PC-3 (cell line): ENCODE data around the gene PRPF4. TPM values are rescaled to one million over a fixed set of nuclear protein-coding genes. Genes with fewer than 3 reads are reported as not detected.

Experiments
- ATAC-seq: fragments of 200-7000 bp; cut with Tn5 transposase; 2 replicates; pipeline ENCODE4 v1.9.1; 2020; ENCODE audit warnings: mild to moderate bottlenecking, moderate library complexity
- BruUV-seq: library from RNA; stranded (reverse); fragments of 400-500 nt; replicated peaks from 2 replicates; lab custom pipeline; 2021; lab: Mats Ljungman, UMichigan
- CTCF ChIA-PET: fragments of 300-600 bp; sonication (Branson Sonifier 250); formaldehyde crosslinking; loops from one replicate; lab custom pipeline; 2022; ENCODE audit warnings: antibody characterized with exemption; lab: Charles Lee
- POLR2A ChIA-PET: fragments of 300-600 bp; sonication (Branson Sonifier 250); formaldehyde crosslinking; loops from one replicate; lab custom pipeline; 2022; ENCODE audit warnings: antibody characterized with exemption; ENCODE audit not compliant: unreplicated experiment; lab: Charles Lee
- DNase-seq: peaks from one replicate; pipeline ENCODE4 v3.0.0-alpha.2; 2015
- H2AFZ ChIP-seq: fragments of 300-600 bp; sonication (generic); 2 replicates; pipeline ENCODE4 v1.6.0; 2016; ENCODE audit warnings: antibody characterized with exemption, low read length
- H3F3A ChIP-seq: fragments of 300-600 bp; sonication (generic); one replicate; pipeline ENCODE4 v1.6.0; 2017; ENCODE audit warnings: antibody characterized with exemption, low read length, control low read depth, mild to moderate bottlenecking; ENCODE audit not compliant: unreplicated experiment
- H3K27ac ChIP-seq: fragments of 300-600 bp; sonication (generic); 2 replicates; pipeline ENCODE4 v1.5.1; 2016; ENCODE audit warnings: mild to moderate bottlenecking, low read length
- H3K27me3 ChIP-seq: fragments of 300-600 bp; sonication (generic); 2 replicates; pipeline ENCODE4 v1.6.1; 2016; ENCODE audit warnings: low read length, mixed read lengths
- H3K36me3 ChIP-seq: fragments of 300-600 bp; sonication (generic); 2 replicates; pipeline ENCODE4 v1.6.1; 2016; ENCODE audit warnings: low read depth, mixed run types, low read length, mixed read lengths
- H3K4me1 ChIP-seq: fragments of 300-600 bp; sonication (generic); 2 replicates; pipeline ENCODE4 v1.5.1; 2016; ENCODE audit warnings: low read length; ENCODE audit not compliant: insufficient read depth
- H3K4me2 ChIP-seq: fragments of 300-600 bp; sonication (generic); 2 replicates; pipeline ENCODE4 v1.6.0; 2016; ENCODE audit warnings: low read length
- H3K4me3 ChIP-seq: fragments of 300-600 bp; sonication (generic); 2 replicates; pipeline ENCODE4 v1.5.1; 2016; ENCODE audit warnings: mild to moderate bottlenecking, low read length, mixed read lengths
- H3K79me2 ChIP-seq: fragments of 300-600 bp; sonication (generic); 2 replicates; pipeline ENCODE4 v1.6.1; 2017; ENCODE audit warnings: low read length, mixed read lengths
- H3K9ac ChIP-seq: fragments of 300-600 bp; sonication (generic); 2 replicates; pipeline ENCODE4 v1.6.0; 2016; ENCODE audit warnings: mild to moderate bottlenecking, low read length
- H3K9me2 ChIP-seq: fragments of 300-600 bp; sonication (generic); replicated peaks from 2 replicates; pipeline ENCODE4 v1.6.1; 2016; ENCODE audit warnings: mixed run types, low read length, mixed read lengths
- H3K9me3 ChIP-seq: fragments of 300-600 bp; sonication (generic); 2 replicates; pipeline ENCODE4 v1.6.1; 2016; ENCODE audit warnings: low read length, mixed read lengths
- H4K20me1 ChIP-seq: fragments of 300-600 bp; sonication (generic); 2 replicates; pipeline ENCODE4 v1.6.1; 2016; ENCODE audit warnings: low read length, mixed read lengths
- EZH2 ChIP-seq: fragments of 300-600 bp; sonication (generic); IDR thresholded peaks from one replicate; pipeline ENCODE4 v1.6.1; 2017; ENCODE audit warnings: antibody characterized with exemption, mild to moderate bottlenecking, low read length; ENCODE audit not compliant: unreplicated experiment
- EZH2phosphoT487 ChIP-seq: fragments of 300-600 bp; sonication (generic); IDR thresholded peaks from 2 replicates; pipeline ENCODE4 v1.6.1; 2018; ENCODE audit warnings: mild to moderate bottlenecking, antibody characterized with exemption, low read length, borderline replicate concordance
- intact Hi-C: fragments of 100-400 bp; cut with micrococcal nuclease; formaldehyde crosslinking; loops from 2 replicates; pipeline ENCODE4 v1.9.0; 2023
- total RNA-seq: library from RNA; depleted of rRNA; stranded (reverse); fragments of >200 nt; gene quantifications from 2 replicates; pipeline ENCODE4 v1.2.3, GENCODE V29; 2014
- TF ChIP-seq, protein P1 (sequence below): fragments of 300-600 bp; sonication (generic); conservative IDR thresholded peaks from 2 replicates; pipeline ENCODE4 v1.5.1; 2017; ENCODE audit warnings: antibody characterized with exemption, low read depth, mild to moderate bottlenecking, low read length

The PRPF4 gene
- total RNA-seq, 1 experiment from 2014 or later = 32.1 TPM

GRCh38 chr9:113299800-113300292 is 24.4 kb downstream of the PRPF4 start:
- Histone ChIP-seq H3K4me3 (no peak overlapping the region), H3K9ac (no peak overlapping the region), H3K9me2 (no peaks in the 10 kb centered on the region), H3F3A (no peaks in the 10 kb centered on the region), H3K27ac (no peak overlapping the region), H3K9me3 (no peaks in the 10 kb centered on the region), H3K27me3 (no peaks in the 10 kb centered on the region), H3K79me2 (no peaks in the 10 kb centered on the region), H3K4me2 (no peak overlapping the region), H2AFZ (no peak overlapping the region), H4K20me1 (no peaks in the 10 kb centered on the region), H3K36me3 (no peaks in the 10 kb centered on the region), H3K4me1 (no peaks in the 10 kb centered on the region)
- ATAC-seq (no peak), DNase-seq (no peak)
- POLR2A ChIA-PET = no interaction called here
- CTCF ChIA-PET = no interaction called here
- TF ChIP-seq EZH2phosphoT487 (no peak), EZH2 (no peak)
- TF ChIP-seq, protein P1, sequence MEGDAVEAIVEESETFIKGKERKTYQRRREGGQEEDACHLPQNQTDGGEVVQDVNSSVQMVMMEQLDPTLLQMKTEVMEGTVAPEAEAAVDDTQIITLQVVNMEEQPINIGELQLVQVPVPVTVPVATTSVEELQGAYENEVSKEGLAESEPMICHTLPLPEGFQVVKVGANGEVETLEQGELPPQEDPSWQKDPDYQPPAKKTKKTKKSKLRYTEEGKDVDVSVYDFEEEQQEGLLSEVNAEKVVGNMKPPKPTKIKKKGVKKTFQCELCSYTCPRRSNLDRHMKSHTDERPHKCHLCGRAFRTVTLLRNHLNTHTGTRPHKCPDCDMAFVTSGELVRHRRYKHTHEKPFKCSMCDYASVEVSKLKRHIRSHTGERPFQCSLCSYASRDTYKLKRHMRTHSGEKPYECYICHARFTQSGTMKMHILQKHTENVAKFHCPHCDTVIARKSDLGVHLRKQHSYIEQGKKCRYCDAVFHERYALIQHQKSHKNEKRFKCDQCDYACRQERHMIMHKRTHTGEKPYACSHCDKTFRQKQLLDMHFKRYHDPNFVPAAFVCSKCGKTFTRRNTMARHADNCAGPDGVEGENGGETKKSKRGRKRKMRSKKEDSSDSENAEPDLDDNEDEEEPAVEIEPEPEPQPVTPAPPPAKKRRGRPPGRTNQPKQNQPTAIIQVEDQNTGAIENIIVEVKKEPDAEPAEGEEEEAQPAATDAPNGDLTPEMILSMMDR = no peak
- intact Hi-C loops = loop anchor here (10.0 kb wide), 1 partner anchor 355 kb away; no protein-coding TSS in a partner anchor
- no TSS peak for BruUV-seq

DNA sequence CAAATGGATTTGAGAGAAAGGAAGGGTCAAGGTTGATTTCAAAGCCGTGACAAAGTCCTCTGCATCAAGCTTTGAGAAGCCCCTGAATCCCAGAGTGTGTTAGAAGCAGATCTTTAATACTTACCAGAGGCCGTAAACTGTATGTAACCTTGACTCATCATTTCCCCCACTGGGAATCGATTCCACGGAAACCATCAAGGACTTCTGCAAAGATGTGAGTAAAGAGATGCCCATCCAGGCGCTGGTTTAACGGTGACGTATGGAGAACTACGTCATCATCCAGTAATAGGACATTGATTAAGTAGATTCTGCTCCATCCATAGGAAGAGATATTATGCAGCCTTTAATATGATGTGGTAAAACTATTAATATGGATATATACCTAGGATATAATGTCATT is 26.1 kb downstream of the PRPF4 start:
- POLR2A ChIA-PET = no interaction called here
- BruUV-seq = no TSS peak
- CTCF ChIA-PET = no interaction called here

More for the DNA sequence above, 26.1 kb downstream of the PRPF4 start:
- no peak overlapping the region for H3K4me2 ChIP-seq
- no peak overlapping the region for H3K9ac ChIP-seq
- H2AFZ ChIP-seq = no peak overlapping the region
- ATAC-seq = no peak
- H3F3A ChIP-seq = no peaks in the 10 kb centered on the region
- intact Hi-C loops = loop anchor here (10.0 kb wide), 1 partner anchor 353 kb away; no protein-coding TSS in a partner anchor
- no peaks in the 10 kb centered on the region for H3K4me1 ChIP-seq
- H3K27ac ChIP-seq = no peak overlapping the region
- H4K20me1 ChIP-seq = no peaks in the 10 kb centered on the region
- H3K4me3 ChIP-seq = no peak overlapping the region
- H3K79me2 ChIP-seq = no peaks in the 10 kb centered on the region
- H3K36me3 ChIP-seq = no peaks in the 10 kb centered on the region
- DNase-seq = no peak
- TF ChIP-seq EZH2 (no peak), EZH2phosphoT487 (no peak)
- TF ChIP-seq, protein P1 = no peak
- H3K27me3 ChIP-seq = no peaks in the 10 kb centered on the region
- H3K9me3 ChIP-seq = no peaks in the 10 kb centered on the region
- H3K9me2 ChIP-seq = no peaks in the 10 kb centered on the region
